ENCODE measurements around the gene AMIGO2.

Gene AMIGO2

GRCh38 chr12:47032644-47033043, 47.1 kb downstream of the AMIGO2 start:
- DNase-seq = no peak

- DNase-seq = no peak
Observed at GRCh38 chr12:47029903-47030302, 49.9 kb downstream of the AMIGO2 start.

- no peak for DNase-seq
Observed at GRCh38 chr12:47028981-47029708, 50.6 kb downstream of the AMIGO2 start.

GRCh38 chr12:47028186-47028585, 51.6 kb downstream of the AMIGO2 start:
- no peak for DNase-seq

Measured in T-helper 9 cell (primary cell).